GM21737 (cell line): ENCODE results near the gene MYO15A.

Source experiments
- ATAC-seq: cut with Tn5 transposase; IDR thresholded peaks from one replicate; pipeline ENCODE4 v1.9.1; 2021; ENCODE audit warnings: mild to moderate bottlenecking, moderate library complexity; ENCODE audit not compliant: unreplicated experiment

The MYO15A gene

DNA sequence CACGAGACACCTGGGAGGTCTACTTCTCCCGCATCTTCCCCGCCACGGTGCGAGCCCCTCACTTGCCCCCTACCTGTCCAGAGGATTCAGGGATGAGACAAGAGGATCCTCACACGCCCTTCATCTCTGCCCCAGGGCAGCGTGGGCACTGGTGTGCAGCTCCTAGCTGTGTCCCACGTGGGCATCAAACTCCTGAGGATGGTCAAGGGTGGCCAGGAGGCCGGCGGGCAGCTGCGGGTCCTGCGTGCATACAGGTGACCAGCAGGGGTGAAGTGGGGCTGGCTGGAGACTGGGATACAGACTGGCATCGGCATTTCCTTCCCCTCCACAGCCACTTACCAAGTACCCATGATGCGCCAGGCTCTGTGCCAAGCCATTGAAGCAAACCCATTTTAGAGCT, 46.6 kb downstream of the MYO15A start:
- no peak for ATAC-seq

- no peak for ATAC-seq
Measured at GRCh38 chr17:18156171-18156975, 47.8 kb downstream of the MYO15A start.

- ATAC-seq, result no peak
Measured at GRCh38 chr17:18156976-18157280, 48.4 kb downstream of the MYO15A start.

- ATAC-seq, result no peak
Measured at GRCh38 chr17:18157354-18157985, 48.9 kb downstream of the MYO15A start.

DNA sequence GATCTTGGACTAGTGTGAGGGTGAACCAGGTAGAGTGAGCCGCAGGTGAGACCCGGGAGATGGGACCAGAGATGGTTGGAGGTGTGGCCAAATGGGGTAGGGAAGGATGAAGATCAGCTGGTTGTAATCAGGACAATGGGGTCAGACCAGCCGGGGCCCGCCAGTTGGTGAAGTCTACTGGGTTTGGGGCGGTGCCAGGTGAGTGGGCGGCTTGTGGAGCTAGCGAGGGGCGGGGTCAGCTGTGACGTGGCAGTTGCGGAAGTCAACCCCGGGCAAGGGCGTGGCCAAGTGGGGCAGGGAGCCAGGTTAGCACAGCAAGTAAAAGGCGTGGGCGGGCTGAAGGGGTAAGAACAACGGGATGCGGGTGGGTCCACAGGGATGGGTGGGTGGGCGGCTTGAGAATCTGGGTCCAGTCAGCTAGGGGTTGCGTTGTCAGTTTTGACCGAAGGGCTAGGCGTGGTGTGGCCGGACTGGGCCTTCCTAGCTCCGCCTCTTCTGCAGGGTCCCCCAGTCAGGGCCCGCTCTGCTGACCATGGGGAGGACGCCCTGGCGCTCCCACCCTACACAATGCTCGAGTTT, 49.6 kb downstream of the MYO15A start:
- peak; percentile 57 for ATAC-seq

GRCh38 chr17:18159551-18160120, 51.1 kb downstream of the MYO15A start:
- no peak for ATAC-seq

DNA sequence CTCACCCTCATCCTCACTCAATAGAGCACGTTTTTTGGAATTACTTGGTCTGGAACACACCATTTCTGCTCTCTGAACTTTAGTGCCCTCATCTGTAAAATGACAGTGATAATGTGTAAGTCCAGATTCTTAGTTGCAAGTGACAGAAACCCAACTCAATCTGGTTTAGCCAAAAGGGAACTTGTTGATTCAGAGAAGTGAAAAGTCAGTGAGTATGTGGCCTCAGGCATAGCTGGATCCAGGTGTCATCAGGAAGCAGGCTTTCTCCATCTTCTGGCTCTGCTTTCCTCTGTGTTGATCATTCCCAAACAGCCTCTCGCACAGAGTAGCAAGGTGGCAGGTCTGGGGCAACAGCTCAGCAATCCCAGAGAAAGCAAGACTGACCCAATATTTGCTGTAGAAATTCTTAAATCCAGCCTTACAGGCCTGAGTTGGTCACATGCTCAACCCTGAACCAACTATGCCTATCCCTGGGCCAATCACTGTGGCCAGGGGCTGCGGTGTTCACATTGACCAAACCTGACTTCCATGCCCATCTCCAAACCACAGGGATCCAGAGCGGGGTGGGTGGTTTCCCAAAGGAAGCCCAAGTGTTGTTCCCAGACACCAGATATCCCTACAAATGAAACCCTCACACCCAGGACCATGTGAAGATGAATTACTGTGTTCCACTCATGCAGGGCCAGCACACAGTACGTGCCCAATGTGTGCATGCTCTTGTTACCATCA, 51.7 kb downstream of the MYO15A start:
- no peak for ATAC-seq

GRCh38 chr17:18161207-18162145, 52.9 kb downstream of the MYO15A start:
- no peak for ATAC-seq

DNA sequence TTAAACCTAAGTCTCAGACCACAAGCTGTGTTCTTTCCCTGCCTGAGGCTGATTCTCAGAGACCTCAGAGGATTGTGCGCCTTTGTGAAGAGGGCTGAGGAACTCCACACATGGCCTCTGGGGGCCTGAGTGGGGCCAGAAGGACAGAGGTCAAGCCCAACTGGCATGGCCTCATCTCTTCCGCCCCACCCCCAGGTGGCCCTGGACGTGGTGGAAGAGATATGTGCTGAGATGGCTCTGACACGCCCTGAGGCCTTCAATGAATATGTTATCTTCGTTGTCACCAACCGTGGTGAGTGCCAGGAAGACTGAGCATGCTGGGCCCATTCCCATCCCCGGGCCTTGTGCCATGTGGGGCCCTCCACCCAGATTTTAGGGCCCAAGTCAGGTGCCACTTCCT, 55.0 kb downstream of the MYO15A start:
- ATAC-seq, result no peak

DNA sequence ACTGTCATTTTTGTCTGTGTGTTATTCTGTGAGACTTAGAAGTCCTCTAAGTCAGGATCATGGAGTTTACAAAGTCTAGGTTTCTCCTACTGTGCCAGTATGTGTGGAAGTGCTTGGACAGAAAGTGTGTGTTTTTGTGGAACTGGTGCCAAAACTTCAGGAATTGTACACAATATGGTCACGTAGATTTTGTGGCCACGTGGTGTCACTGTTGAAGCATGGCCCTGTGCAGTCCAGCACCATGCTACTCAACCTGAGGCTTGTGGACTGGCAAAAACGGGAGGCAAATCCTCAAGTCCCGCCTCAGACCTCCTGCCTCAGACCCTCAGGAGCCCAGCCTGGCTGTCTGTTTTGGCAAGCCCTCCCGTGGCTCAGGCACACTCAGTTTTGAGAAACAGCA, 58.3 kb downstream of the MYO15A start:
- ATAC-seq, result no peak

DNA sequence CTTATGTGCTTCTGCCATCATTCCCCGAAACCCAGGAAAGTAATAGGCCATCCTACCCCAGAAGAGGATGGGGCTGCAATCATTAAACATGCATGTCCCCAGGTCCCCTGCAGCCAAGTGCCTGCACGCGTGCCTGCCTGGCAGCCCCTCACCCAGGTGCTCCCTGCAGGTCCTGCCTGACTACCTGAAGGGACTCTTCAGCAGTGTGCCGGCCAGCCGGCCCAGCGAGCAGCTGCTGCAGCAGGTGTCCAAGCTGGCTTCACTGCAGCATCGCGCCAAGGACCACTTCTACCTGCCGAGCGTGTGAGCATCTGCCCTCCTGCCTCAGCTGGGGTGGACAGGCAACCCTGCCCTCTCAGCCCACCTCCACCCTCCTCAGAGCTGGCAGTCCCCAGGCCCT, 58.9 kb downstream of the MYO15A start:
- ATAC-seq, result no peak

DNA sequence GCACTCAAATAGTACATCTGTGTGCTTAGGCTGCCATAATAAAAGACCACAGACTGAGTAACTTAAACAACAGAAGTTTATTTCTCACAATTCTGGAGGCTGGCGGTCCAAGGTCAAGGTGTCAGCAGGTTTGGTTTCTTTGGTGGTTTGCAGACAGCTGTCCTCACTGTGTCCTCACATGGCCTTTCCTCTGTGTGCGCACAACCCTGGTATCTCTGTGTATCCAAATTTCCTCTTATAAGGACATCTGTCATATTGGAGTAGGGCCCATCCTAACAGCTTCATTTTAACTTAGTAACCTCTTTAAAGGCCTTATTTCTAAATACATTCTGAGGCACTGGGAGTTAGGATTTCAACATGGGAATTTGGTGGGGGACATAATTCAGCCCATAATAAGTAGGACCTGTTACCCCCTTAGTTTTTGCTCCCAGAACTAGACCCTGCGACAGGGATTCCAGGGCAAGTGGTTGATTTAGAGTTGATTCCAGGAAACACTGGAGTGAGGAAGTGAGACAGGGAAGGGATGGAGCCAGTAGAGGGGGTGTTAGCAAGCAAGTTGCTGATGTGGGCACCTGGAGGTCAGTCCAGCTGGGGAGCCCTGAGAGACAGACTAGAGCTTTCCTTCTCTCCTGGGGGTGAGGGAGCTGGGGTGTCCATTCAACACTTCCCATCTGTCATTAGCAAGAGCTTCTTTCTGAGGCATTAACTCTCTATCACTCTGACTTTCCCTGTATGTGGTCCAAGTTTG, 64.1 kb downstream of the MYO15A start:
- ATAC-seq, result no peak

- no peak for ATAC-seq
Measured at GRCh38 chr17:18173740-18174139, 65.2 kb downstream of the MYO15A start.

- no peak for ATAC-seq
Measured at GRCh38 chr17:18176176-18176575, 67.6 kb downstream of the MYO15A start.

- no peak for ATAC-seq
Measured at GRCh38 chr17:18177133-18177532, 68.6 kb downstream of the MYO15A start.

- no peak for ATAC-seq
Measured at GRCh38 chr17:18177722-18178121, 69.2 kb downstream of the MYO15A start.

DNA sequence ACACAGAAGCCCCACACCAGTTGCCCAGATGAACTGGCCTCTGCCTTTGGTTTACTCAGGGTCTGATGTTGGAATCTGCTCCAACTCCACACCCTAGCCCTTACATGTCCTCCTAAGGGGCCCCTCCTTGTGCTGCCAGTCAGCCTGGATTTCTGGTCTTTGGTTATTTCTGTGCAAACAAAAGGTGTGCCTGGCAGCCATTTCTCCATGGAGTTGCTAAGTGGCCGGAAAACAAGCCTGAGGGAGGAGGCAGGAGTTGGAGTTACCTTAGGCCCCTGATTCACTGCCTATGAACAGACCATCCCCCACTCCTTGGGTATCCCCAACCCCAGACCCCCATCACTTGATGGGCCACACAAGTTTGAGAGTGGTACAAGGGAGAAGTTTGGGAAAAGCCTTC, 70.6 kb downstream of the MYO15A start:
- ATAC-seq, result no peak

- ATAC-seq, result no peak
Measured at GRCh38 chr17:18179804-18180203, 71.2 kb downstream of the MYO15A start.

DNA sequence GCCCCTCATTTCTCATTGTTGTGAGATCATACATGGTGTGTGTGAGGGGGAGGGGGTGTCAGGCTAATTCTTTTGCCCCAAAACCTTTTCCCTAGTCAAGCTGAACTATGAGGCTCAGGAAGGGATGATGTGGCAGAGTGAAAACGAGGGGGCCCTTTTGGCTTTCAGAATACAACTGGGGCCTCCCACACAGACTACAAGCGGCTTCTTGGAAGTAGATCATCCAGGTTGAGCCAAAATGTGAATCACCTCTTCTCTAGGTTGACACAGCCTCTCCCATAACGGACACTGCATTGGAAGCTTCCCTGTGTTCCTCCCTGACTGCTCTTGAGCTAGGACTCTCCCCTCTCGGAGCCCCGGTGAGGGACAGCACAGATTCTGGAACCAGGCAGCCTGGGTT, 72.8 kb downstream of the MYO15A start:
- ATAC-seq, result no peak
